IMR-90 (cell line): ENCODE data around the gene PDF.

ENCODE experiments used
- BHLHE40 ChIP-seq: fragments of 150-350 bp; IDR thresholded peaks from 2 replicates; pipeline ENCODE4 v1.6.1; 2016; ENCODE audit warnings: mild to moderate bottlenecking, low read depth, low read length
- CTCF ChIP-seq: conservative IDR thresholded peaks from 2 replicates; pipeline ENCODE4 v1.5.1; 2012; ENCODE audit warnings: mild to moderate bottlenecking, low read depth, low read length, improper control_type of control experiment
- FOS ChIP-seq: fragments of 150-350 bp; IDR thresholded peaks from 2 replicates; pipeline ENCODE4 v1.6.1; 2016; ENCODE audit warnings: low read depth, low read length
- NFE2L2 ChIP-seq: fragments of 150-350 bp; IDR thresholded peaks from 2 replicates; pipeline ENCODE4 v1.6.1; 2016; ENCODE audit warnings: low read depth, mild to moderate bottlenecking, low read length
- POLR2A ChIP-seq: IDR thresholded peaks from 2 replicates; pipeline ENCODE4 v1.6.1; 2012; ENCODE audit warnings: mild to moderate bottlenecking, low read depth, low read length
- RAD21 ChIP-seq: IDR thresholded peaks from 2 replicates; pipeline ENCODE4 v1.6.1; 2012; ENCODE audit warnings: low read length, improper control_type of control experiment
- RCOR1 ChIP-seq: IDR thresholded peaks from 2 replicates; pipeline ENCODE4 v1.6.1; 2012; ENCODE audit warnings: mild to moderate bottlenecking, low read length, improper control_type of control experiment; ENCODE audit not compliant: insufficient replicate concordance
- USF2 ChIP-seq: fragments of 150-350 bp; IDR thresholded peaks from 2 replicates; pipeline ENCODE4 v1.6.1; 2017; ENCODE audit warnings: mild to moderate bottlenecking, antibody characterized with exemption, low read length, low read depth

- TF ChIP-seq POLR2A (no peak), CTCF (no peak), BHLHE40 (no peak), FOS (no peak), NFE2L2 (no peak), RCOR1 (no peak), USF2 (no peak), RAD21 (no peak)
Observed at GRCh38 chr16:69325784-69326171, 4.6 kb downstream of the PDF start.
